Endothelial cell of hepatic sinusoid (primary cell): Measurements from ENCODE around the gene LSM2.

Source experiments
- in situ Hi-C: cut with HindIII; loops from 2 replicates; pipeline ENCODE4 v1.10.0; 2017; ENCODE audit warnings: low sequenced_read_pairs

LSM2 gene

DNA sequence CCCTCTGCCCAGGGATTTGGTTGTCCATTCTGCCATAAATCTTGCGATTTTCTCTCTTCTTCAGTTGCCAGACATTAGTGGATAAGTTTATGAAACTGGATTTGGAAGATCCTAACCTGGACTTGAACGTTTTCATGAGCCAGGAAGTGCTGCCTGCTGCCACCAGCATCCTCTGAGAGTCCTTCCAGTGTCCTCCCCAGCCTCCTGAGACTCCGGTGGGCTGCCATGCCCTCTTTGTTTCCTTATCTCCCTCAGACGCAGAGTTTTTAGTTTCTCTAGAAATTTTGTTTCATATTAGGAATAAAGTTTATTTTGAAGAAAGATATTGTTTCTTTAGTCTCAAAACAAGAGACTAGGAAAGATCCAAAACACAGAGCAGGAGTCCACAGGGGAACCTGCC lies 44.4 kb downstream of the LSM2 start, which contains the start of gene SAPCD1:
TSS of gene SAPCD1 (plus strand) at position 301 of the 400 bp plus-strand sequence. CDS start 399 bp downstream, outside the sequence.
- in situ Hi-C loops = no loop called here

DNA sequence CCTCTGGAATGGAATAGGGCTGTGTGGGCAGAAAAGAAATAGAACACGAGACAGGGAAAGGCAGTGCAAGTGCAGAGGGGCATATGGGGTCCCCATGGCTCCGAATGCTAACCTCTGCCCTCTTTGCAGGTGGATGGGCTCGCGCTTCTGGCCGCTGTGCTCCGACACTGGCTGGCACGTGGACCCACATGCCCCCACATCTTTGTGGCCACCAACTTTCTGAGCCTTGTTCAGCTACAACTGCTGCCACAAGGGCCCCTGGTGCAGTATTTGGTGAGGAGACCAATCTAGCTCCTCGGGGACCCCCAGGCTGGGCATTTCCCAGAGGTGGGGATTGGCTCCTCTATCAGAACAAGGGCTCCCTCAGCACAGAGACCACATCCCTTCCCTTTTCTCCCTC lies 45.4 kb downstream of the LSM2 start:
- in situ Hi-C loops = no loop called here

DNA sequence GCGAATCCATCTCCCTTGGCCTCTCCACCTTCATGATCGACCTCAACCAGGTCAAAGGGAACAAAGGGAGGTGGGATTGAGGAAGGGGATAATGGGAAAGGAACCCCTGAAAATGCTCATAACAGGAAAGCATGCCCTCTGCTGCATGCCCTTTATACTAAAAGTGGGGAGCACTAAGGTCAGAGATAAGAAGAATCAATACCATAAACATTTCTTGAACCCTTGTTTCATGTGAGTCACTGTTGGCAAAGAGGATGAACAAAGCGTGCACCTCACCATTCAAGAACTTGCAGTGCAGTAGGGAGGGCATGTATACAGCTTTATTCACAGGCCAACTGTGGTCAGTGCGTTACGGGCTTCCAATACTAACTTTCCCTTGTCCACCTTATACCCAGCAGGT lies 46.0 kb downstream of the LSM2 start:
- in situ Hi-C loops = no loop called here

DNA sequence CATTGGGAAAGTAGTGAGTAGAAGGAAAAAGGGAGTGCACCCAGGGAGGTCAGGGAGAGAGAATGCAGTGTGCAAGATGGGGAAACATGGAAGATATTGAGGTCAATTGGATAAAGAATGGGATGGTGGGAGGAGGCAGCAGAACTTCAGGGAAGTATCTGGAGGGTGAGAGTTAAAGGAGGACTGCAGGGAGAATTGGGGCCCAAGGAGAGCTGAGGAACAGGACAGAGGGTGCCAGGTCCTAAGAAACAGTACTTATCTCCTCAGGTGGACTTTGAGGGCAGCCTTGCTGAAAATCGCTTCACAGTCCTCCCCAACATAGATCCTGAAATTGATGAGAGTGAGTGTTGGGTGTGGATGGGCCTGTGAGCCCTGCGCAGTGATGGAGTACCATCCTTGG lies 48.5 kb downstream of the LSM2 start:
- in situ Hi-C loops = no loop called here

DNA sequence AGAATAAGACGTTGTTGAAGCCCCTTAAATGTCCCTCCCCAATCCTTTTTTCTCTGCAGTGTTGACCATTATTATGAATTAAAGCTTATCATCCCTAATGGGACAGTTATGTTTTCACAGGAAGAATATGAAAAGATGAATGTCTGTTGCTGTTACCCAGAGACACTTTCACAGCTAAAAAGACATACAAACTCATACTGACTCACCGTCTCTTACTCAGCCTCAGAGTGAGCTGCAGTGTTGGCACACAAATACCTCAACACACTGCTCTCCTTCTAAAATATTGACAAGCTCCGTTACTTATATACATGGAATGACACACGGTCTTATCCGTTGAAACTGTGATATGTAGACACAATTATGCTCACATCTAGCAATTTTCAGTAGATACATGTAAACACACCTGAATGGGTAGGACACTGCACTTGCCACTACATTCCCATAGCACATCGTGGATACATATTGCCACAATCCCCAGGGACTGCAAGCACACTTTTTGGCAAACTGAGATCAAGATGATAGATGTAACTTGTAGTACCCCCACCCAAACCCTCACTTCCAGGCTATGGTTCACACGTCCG lies 53.9 kb downstream of the LSM2 start:
- in situ Hi-C loops = no loop called here

DNA sequence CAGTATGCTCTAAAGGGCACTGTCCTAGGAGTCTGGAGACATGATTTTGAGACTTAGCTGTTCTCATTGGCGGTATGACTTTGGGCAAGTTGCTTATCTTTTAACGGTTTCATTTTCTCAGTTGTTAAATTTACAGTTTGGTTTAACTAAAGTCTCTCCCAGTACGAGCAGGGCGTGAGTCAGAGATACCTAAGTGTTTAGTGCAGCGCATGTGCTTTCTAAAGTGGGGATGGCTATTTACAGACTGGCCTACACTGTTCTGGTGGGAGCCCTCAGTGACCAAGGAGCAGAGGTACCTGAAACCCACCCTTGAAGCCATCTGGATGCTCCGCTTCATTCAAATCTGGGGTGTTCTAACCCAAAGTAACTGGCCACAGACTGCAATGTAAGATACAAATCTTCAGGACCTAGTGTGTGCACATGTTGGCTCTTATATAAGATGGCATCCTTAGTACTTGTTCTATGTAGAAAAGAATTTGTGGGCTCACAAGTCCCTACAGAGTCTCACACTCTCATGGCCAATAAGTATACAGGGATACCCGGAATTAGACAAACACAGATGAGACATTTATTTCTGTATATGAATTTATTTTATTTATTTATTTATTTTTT lies 56.2 kb downstream of the LSM2 start:
- in situ Hi-C loops = no loop called here

DNA sequence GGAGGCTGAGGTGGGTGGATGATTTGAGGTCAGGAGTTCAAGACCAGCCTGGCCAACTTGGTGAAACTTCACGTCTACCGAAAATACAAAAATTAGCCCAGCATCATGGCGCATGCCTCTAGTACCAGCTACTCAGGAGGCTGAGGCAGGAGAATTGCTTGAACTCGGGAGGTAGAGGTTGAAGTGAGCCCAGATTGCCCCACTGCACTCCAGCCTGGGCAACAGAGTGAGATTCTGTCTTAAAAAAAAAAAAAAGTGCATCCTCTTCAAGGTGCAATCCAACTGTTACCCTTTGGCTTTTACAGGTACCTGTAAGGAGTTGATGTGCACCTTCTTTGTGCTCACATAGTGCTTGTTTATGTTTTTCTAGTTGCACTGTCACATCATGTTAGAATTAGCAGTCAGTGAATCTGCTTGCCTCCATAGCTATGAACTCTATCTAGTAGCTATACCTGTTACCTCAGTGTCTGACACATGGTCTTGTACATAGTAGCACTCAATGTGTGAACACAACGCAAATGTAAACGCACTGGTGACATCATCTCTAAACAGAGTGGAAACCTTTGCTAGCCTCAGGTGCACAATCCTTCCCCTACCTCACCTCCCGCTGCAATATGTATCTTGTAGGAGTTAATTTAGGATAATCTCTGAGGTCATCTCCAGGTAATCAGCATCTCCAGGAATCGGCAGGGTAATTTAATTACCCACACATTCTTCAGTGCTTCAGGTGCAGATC lies 57.3 kb downstream of the LSM2 start:
- in situ Hi-C loops = no loop called here
